Effector CD4-positive, alpha-beta T cell (primary cell): Measurements from ENCODE around the gene PAAF1.
A peak's percentile ranks its signal among the peaks of the same experiment; 100 is the strongest.

Experiments used
- DNase-seq: peaks from one replicate; pipeline ENCODE4 v3.0.0-alpha.2; 2020

Gene PAAF1

DNA sequence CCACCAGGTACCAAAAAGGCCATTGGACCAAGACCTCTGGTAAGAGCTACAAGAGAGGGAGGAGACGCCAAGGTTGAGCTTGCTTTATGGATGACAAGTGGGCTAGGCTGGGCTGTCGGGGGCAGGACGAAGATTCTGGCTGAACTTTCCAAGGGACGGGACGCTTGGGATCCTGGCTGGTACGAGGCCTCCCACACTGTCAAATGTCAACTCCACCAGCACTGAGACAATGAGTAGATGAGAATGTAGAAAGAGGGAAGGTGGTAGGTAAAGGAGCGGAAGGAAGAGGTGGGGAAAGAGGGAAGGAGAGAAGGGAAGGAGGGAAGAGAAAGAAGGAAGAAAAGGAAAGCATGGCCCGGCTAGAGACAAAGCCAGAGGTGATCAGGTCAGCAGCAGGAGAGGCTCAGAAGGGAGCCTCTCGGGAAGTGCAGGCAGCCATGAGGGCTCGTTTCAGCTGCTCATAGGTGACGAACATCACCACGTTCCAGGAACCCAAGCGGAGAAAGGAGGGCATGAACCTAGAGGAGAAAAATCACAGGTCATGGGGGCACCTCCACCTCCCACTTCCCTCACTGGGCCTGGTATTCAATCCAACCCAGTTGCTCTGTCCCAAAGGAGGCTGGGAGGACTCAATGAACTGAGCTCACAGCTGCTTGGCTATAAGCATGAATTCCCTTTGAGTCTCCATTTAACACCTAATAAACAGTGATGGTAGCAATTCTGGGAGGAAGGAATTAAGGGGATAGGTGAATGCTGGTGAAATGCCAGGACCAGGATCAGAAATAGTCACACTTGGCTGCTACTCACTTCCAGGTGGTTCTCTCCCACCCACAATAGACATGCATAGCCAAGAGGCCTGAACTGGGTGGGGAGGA is 98.0 kb downstream of the PAAF1 start:
- DNase-seq = no peak

DNA sequence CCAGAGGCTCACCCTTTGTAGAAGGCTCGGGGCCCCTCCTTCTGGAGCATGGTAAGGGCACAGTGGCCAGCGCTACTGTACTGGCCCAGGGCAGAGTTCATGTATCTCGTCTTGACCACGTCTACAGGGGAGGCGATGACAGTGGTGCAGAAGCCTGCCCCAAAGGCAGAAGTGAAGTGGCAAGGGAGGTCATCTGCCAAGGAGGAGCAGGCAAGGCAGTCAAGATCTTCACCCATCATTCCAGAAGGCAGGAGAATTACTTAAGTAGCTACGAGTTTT is 98.6 kb downstream of the PAAF1 start:
- DNase-seq = no peak

DNA sequence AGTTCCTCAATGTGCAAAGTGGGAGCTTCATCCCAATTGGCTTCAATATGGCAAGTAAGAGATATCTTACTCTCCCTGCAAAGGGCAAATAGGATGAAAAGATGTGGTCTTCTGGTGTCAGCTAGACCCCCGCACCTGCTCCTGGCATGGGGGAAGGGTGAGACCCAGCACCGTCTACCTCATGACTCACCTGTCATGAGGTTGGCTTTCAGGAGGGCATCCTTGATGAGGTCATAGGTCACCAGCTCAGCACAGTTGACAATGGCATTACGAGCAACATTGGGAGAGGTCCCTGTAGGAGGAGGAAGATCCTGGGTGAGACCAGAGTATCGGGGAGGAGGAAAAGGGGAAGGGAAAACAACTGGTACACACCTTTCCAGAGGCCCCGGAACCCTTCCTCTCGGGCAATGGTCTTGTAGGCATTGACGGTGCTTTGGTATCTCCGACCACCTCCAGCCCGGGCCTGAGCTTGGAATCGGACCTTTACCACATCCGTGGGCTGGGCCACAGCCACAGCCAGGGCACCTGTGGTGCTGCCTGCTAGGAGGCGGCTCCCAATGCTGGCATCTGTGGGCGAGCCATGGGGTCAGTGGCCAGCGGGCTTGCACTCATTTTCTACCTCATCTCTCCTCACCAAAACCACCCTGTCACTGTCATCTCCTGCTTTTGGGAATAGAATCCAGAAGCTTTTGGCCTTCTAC is 99.8 kb downstream of the PAAF1 start:
- DNase-seq = no peak

GRCh38 chr11:73977856-73978519 is 101.2 kb downstream of the PAAF1 start:
- DNase-seq = no peak

GRCh38 chr11:73978576-73979086 is 101.8 kb downstream of the PAAF1 start:
- DNase-seq = no peak

DNA sequence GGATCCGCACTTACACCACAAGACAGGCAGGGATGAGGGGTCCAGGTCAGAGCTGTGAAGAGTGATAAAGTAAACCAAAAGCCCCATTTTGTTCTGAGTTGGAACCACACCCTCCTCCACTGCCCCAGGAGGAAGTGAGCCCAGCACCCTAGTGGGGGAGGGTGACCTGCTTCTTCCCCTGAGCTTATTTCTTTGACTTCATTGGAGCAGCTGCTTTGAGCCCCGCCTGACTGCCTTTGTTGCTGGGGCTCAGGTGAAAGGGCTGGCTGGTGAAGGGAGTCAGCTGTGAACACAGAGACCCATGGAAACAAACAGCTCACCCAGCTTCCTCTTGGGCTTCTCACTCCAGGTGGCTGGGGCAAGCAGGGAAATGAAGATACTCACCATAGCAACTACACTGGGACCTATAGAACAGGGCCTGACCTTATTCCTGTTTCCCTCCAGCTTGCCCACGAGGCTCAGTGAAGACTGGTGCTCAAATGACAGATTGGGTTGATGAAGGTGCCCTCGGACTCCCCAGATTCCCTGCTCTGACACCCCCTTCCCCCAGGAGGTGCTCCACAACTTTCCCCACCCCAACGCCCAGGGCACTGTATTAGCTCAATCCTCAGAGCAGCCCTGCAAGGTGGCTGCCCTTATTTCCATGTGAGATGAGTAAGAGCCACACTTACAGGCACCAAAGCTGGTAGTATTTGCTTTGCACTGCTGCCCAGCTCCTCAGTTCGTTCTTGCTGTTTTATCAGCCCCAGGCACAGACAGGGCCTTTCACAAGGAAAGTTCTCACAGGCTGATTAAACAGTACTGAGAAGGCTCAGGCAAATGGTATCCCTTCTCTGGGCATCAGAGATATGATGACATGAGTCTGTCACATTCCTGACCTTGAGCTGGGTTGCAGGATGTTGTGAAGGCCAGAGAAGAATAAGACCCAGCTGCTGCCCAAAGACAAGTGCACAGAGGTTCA is 103.5 kb downstream of the PAAF1 start:
- DNase-seq = peak; percentile 72
